Rectal smooth muscle tissue (tissue), 1 donor: ENCODE measurements around the gene B4GALNT2.
"Not testable (repeated sequence)": the region's sequence is repeated elsewhere in the genome, so short reads cannot be mapped to it uniquely, and the experiment has no call there.

Experiments used
- H3K27ac ChIP-seq: one replicate; pipeline ENCODE4 v1.7.0; 2013; ENCODE audit warnings: low read depth, low read length, inconsistent platforms
- H3K27me3 ChIP-seq: one replicate; pipeline ENCODE4 v1.7.0; 2013; ENCODE audit warnings: low read length; ENCODE audit not compliant: control insufficient read depth, insufficient read depth
- H3K36me3 ChIP-seq: one replicate; pipeline ENCODE4 v1.7.0; 2013; ENCODE audit warnings: low read length; ENCODE audit not compliant: control insufficient read depth, insufficient read depth
- H3K4me1 ChIP-seq: one replicate; pipeline ENCODE4 v1.7.0; 2013; ENCODE audit warnings: low read length; ENCODE audit not compliant: control insufficient read depth, insufficient read depth
- H3K4me3 ChIP-seq: one replicate; pipeline ENCODE4 v1.7.0; 2013; ENCODE audit warnings: low read length
- H3K9ac ChIP-seq: one replicate; pipeline ENCODE4 v1.7.0; 2013; ENCODE audit warnings: low read length

Gene B4GALNT2

GRCh38 chr17:49123061-49123460 lies 9.5 kb upstream of the B4GALNT2 start:
- H3K4me3 ChIP-seq, result no peak overlapping the region
- H3K27ac ChIP-seq, result no peak overlapping the region

GRCh38 chr17:49125449-49125848 lies 7.1 kb upstream of the B4GALNT2 start:
- H3K4me1 ChIP-seq, result no peaks in the 10 kb centered on the region
- H3K27ac ChIP-seq, result no peak overlapping the region
- no peak overlapping the region for H3K9ac ChIP-seq
- no peaks in the 10 kb centered on the region for H3K36me3 ChIP-seq
- no peaks in the 10 kb centered on the region for H3K27me3 ChIP-seq
- H3K4me3 ChIP-seq, result no peak overlapping the region

More at GRCh38 chr17:49123061-49123460, 9.5 kb upstream of the B4GALNT2 start:
- H3K27me3 ChIP-seq, result no peaks in the 10 kb centered on the region
- no peaks in the 10 kb centered on the region for H3K36me3 ChIP-seq
- no peak overlapping the region for H3K9ac ChIP-seq
- H3K4me1 ChIP-seq, result no peaks in the 10 kb centered on the region

- not testable (repeated sequence) for H3K27ac ChIP-seq, H3K4me1 ChIP-seq
These were observed 6.2 kb upstream of the B4GALNT2 start for GRCh38 chr17:49126183-49126859.

GRCh38 chr17:49129359-49129950 lies 3.1 kb upstream of the B4GALNT2 start:
- H3K9ac ChIP-seq, H3K4me3 ChIP-seq, H3K36me3 ChIP-seq, H3K4me1 ChIP-seq, H3K27ac ChIP-seq: not testable (repeated sequence)
- H3K27me3 ChIP-seq, result peaks cover 16% of the 10 kb centered on the region

More at GRCh38 chr17:49126183-49126859, 6.2 kb upstream of the B4GALNT2 start:
- H3K36me3 ChIP-seq, H3K4me3 ChIP-seq, H3K9ac ChIP-seq, H3K27me3 ChIP-seq: not testable (repeated sequence)

- H3K36me3 ChIP-seq, result no peaks in the 10 kb centered on the region
- H3K27me3 ChIP-seq, result peaks cover 16% of the 10 kb centered on the region
- H3K4me1 ChIP-seq, result no peaks in the 10 kb centered on the region
- H3K9ac ChIP-seq, result no peak overlapping the region
- H3K27ac ChIP-seq, result no peak overlapping the region
- no peak overlapping the region for H3K4me3 ChIP-seq
These were observed 1.7 kb upstream of the B4GALNT2 start for GRCh38 chr17:49130891-49131290.

GRCh38 chr17:49132317-49132698 lies 261 bp upstream of the B4GALNT2 start:
- H3K4me1 ChIP-seq, result no peaks in the 10 kb centered on the region
- peaks cover 16% of the 10 kb centered on the region for H3K27me3 ChIP-seq
- no peak overlapping the region for H3K27ac ChIP-seq
- H3K4me3 ChIP-seq, result peak overlapping the region; percentile 59
- H3K36me3 ChIP-seq, result no peaks in the 10 kb centered on the region
- H3K9ac ChIP-seq, result no peak overlapping the region

- Histone ChIP-seq H3K36me3 (no peaks in the 10 kb centered on the region), H3K4me1 (no peaks in the 10 kb centered on the region), H3K27me3 (peaks cover 16% of the 10 kb centered on the region), H3K27ac (no peak overlapping the region), H3K9ac (no peak overlapping the region), H3K4me3 (no peak overlapping the region)
These were observed 3.8 kb downstream of the B4GALNT2 start for GRCh38 chr17:49136335-49136734.

- not testable (repeated sequence) for H3K9ac ChIP-seq, H3K27me3 ChIP-seq, H3K4me1 ChIP-seq, H3K27ac ChIP-seq, H3K4me3 ChIP-seq, H3K36me3 ChIP-seq
These were observed 13.1 kb downstream of the B4GALNT2 start for GRCh38 chr17:49145654-49146053.

- H3K27ac ChIP-seq, result no peak overlapping the region
- H3K9ac ChIP-seq, result no peak overlapping the region
- H3K27me3 ChIP-seq, result peaks cover 1% of the 10 kb centered on the region
- no peaks in the 10 kb centered on the region for H3K4me1 ChIP-seq
- no peaks in the 10 kb centered on the region for H3K36me3 ChIP-seq
- H3K4me3 ChIP-seq, result no peak overlapping the region
These were observed 14.2 kb downstream of the B4GALNT2 start for GRCh38 chr17:49146620-49147306.

GRCh38 chr17:49148171-49148570 lies 15.6 kb downstream of the B4GALNT2 start:
- Histone ChIP-seq H3K27ac (no peak overlapping the region), H3K27me3 (no peaks in the 10 kb centered on the region), H3K36me3 (no peaks in the 10 kb centered on the region), H3K4me1 (no peaks in the 10 kb centered on the region), H3K4me3 (no peak overlapping the region), H3K9ac (no peak overlapping the region)

- Histone ChIP-seq H3K9ac (no peak overlapping the region), H3K27ac (no peak overlapping the region), H3K36me3 (no peaks in the 10 kb centered on the region), H3K27me3 (no peaks in the 10 kb centered on the region), H3K4me1 (no peaks in the 10 kb centered on the region), H3K4me3 (no peak overlapping the region)
These were observed 19.4 kb downstream of the B4GALNT2 start for GRCh38 chr17:49151996-49152395.

- Histone ChIP-seq H3K27me3 (no peaks in the 10 kb centered on the region), H3K4me1 (no peaks in the 10 kb centered on the region), H3K36me3 (no peaks in the 10 kb centered on the region), H3K9ac (no peak overlapping the region), H3K27ac (no peak overlapping the region), H3K4me3 (no peak overlapping the region)
These were observed 23.7 kb downstream of the B4GALNT2 start for GRCh38 chr17:49156256-49156655.
